Smooth muscle cell (in vitro differentiated cells): ENCODE data around the gene KRTAP26-1. TPM values are rescaled to one million over a fixed set of nuclear protein-coding genes. Genes with fewer than 3 reads are reported as not detected.

ENCODE experiments used
- DNase-seq: peaks from one replicate; lab custom pipeline; 2025; ENCODE audit not compliant: unreplicated experiment; lab: John Stamatoyannopoulos, UW
- H2AFZ ChIP-seq: fragments of 200-600 bp; sonication (generic); 2 replicates; pipeline ENCODE4 v1.6.0; 2016; ENCODE audit warnings: antibody characterized with exemption, low read depth, mild to moderate bottlenecking
- H3F3A ChIP-seq: fragments of 200-600 bp; sonication (generic); 2 replicates; pipeline ENCODE4 v1.6.0; 2017; ENCODE audit warnings: antibody characterized with exemption, low read depth
- H3K27ac ChIP-seq: fragments of 200-600 bp; sonication (generic); 2 replicates; pipeline ENCODE4 v1.5.1; 2016; ENCODE audit warnings: low read depth, mild to moderate bottlenecking
- H3K27me3 ChIP-seq: fragments of 200-600 bp; sonication (generic); 2 replicates; pipeline ENCODE4 v1.6.1; 2016; ENCODE audit warnings: low read depth, mild to moderate bottlenecking
- H3K36me3 ChIP-seq: fragments of 200-600 bp; sonication (generic); 2 replicates; pipeline ENCODE4 v1.5.1; 2016; ENCODE audit warnings: low read depth
- H3K4me1 ChIP-seq: fragments of 200-600 bp; sonication (generic); 2 replicates; pipeline ENCODE4 v1.5.1; 2016; ENCODE audit warnings: low read depth
- H3K4me2 ChIP-seq: fragments of 200-600 bp; sonication (generic); 2 replicates; pipeline ENCODE4 v1.6.0; 2016; ENCODE audit warnings: mild to moderate bottlenecking
- H3K4me3 ChIP-seq: fragments of 200-600 bp; sonication (generic); 2 replicates; pipeline ENCODE4 v1.5.1; 2016; ENCODE audit warnings: mild to moderate bottlenecking
- H3K79me2 ChIP-seq: fragments of 200-600 bp; sonication (generic); 2 replicates; pipeline ENCODE4 v1.6.0; 2016; ENCODE audit warnings: low read depth, mild to moderate bottlenecking
- H3K9ac ChIP-seq: fragments of 200-600 bp; sonication (generic); 2 replicates; pipeline ENCODE4 v1.6.0; 2016; ENCODE audit warnings: low read depth
- H3K9me3 ChIP-seq: fragments of 200-600 bp; sonication (generic); replicated peaks from 2 replicates; pipeline ENCODE4 v1.5.1; 2016; ENCODE audit warnings: low read depth
- H4K20me1 ChIP-seq: fragments of 200-600 bp; sonication (generic); 2 replicates; pipeline ENCODE4 v1.6.0; 2016; ENCODE audit warnings: low read depth
- CTCF ChIP-seq: fragments of 200-600 bp; sonication (generic); IDR thresholded peaks from 2 replicates; pipeline ENCODE4 v1.5.1; 2017; ENCODE audit warnings: borderline replicate concordance, mild to moderate bottlenecking, antibody characterized with exemption; ENCODE audit not compliant: insufficient read depth, poor library complexity, severe bottlenecking
- WGBS: methylation state at CpG from one replicate; pipeline ENCODE4 v1.1.7; 2016; ENCODE audit warnings: low lambda C conversion rate; 5-methylcytosine and 5-hydroxymethylcytosine counted together
- polyA plus RNA-seq: library from polyadenylated mRNA; unstranded; fragments of >200 nt; fragmentation: Nextera tagmentation; extraction: Ambion mirVana; gene quantifications from 2 replicates; pipeline ENCODE4 v1.2.1, GENCODE V29; 2016
- total RNA-seq: library from RNA; depleted of rRNA; stranded (reverse); fragments of >200 nt; gene quantifications from 2 replicates; pipeline ENCODE4 v1.2.3, GENCODE V29; 2014

KRTAP26-1 gene
- total and polyA plus RNA-seq, 2 experiments from 2014 or later, result not detected

GRCh38 chr21:30329203-30329875 is 9.2 kb upstream of the KRTAP26-1 start:
- no peak for TF ChIP-seq CTCF
- Histone ChIP-seq H3K4me3 (no peak overlapping the region), H3F3A (no peaks in the 10 kb centered on the region), H3K36me3 (no peaks in the 10 kb centered on the region), H2AFZ (no peak overlapping the region), H3K27ac (no peak overlapping the region), H3K9ac (no peak overlapping the region), H3K27me3 (no peaks in the 10 kb centered on the region), H3K4me2 (no peak overlapping the region), H3K4me1 (no peaks in the 10 kb centered on the region), H3K9me3 (no peaks in the 10 kb centered on the region), H3K79me2 (no peaks in the 10 kb centered on the region), H4K20me1 (no peaks in the 10 kb centered on the region)
- 74% methylated on average over 4 of the region's 4 CpGs for WGBS
- DNase-seq, result no peak

DNA sequence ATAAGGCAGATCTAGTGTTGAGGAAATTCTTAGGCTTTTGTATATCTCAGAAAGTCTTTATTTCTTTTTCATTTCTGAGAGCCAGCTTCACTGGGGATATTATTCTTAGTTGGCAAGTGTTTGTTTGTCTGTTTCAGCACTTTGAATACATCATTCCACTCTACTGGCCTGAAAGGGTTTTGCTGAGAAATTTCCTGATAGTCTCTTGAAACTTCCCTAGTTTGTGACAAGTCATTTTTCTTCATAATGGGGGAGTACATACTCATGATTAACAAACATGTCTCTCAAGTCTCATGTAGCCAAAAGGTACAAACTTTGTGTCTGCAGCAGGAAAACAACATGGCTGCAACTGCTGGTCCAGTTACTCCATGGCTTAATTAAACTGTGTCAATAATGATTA is 6.3 kb upstream of the KRTAP26-1 start:
- DNase-seq, result no peak
- Histone ChIP-seq H3F3A (no peaks in the 10 kb centered on the region), H4K20me1 (no peaks in the 10 kb centered on the region), H2AFZ (no peak overlapping the region), H3K4me3 (no peak overlapping the region), H3K9ac (no peak overlapping the region), H3K4me1 (no peaks in the 10 kb centered on the region), H3K27me3 (no peaks in the 10 kb centered on the region), H3K36me3 (no peaks in the 10 kb centered on the region), H3K9me3 (no peaks in the 10 kb centered on the region), H3K4me2 (no peak overlapping the region), H3K79me2 (no peaks in the 10 kb centered on the region), H3K27ac (no peak overlapping the region)
- TF ChIP-seq CTCF, result no peak

DNA sequence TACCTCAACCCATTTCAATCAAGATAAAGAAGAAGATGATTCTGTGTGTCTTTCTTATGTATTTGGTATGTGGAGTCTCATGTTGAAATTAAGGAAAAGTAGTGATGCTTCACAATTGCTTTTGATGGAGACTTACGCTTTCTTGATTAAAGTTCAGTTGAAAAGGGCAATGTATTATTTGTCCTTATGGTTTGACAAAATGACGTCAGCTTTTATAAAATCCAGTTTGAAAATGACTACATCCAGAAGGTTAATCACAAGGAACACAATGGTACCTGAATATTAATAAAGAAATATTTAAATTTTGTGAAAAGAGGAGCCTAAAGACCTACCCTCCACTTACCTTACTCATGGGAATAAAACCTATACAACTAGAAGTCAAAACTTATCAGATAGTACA is 4.4 kb downstream of the KRTAP26-1 start:
- WGBS, result 88% methylated on average over 2 of the region's 2 CpGs

More for the DNA sequence above, 4.4 kb downstream of the KRTAP26-1 start:
- H3K27me3 ChIP-seq, result no peaks in the 10 kb centered on the region
- no peak for DNase-seq
- no peak for TF ChIP-seq CTCF
- H4K20me1 ChIP-seq, result no peaks in the 10 kb centered on the region
- H3K9ac ChIP-seq, result no peak overlapping the region
- no peaks in the 10 kb centered on the region for H3F3A ChIP-seq
- H3K27ac ChIP-seq, result no peak overlapping the region
- H3K4me2 ChIP-seq, result no peak overlapping the region
- no peak overlapping the region for H2AFZ ChIP-seq
- no peaks in the 10 kb centered on the region for H3K79me2 ChIP-seq
- no peaks in the 10 kb centered on the region for H3K36me3 ChIP-seq
- H3K4me3 ChIP-seq, result no peak overlapping the region
- H3K4me1 ChIP-seq, result no peaks in the 10 kb centered on the region
- H3K9me3 ChIP-seq, result no peaks in the 10 kb centered on the region
